Epidermal melanocyte (primary cell): ENCODE results near the gene SPX.

Source experiments
- DNase-seq: peaks from one replicate; pipeline ENCODE4 v3.0.0; 2011; ENCODE audit warnings: low spot score; ENCODE audit not compliant: insufficient read length

The SPX gene

GRCh38 chr12:21577516-21577915 lies 51.4 kb downstream of the SPX start:
- no peak for DNase-seq

- DNase-seq, result no peak
Measured at GRCh38 chr12:21580748-21581516, 54.8 kb downstream of the SPX start.
